ENCODE data around the gene COLEC11. TPM values are rescaled to one million over a fixed set of nuclear protein-coding genes. Genes with fewer than 3 reads are reported as not detected.

COLEC11 gene
- total RNA-seq, 3 donors from 2014 or later (not counting 1 experiment from before 2014, with no cell fraction given) = 0.61 TPM; not detected in 2

- TF ChIP-seq CTCF (IDR thresholded peaks at IDR 0.05) = no peak
- ATAC-seq (no peak), DNase-seq (no peak)
- H3K4me3 Mint-ChIP-seq = no peak overlapping the region
- Histone ChIP-seq H3K9me3 (ENCODE audit: control insufficient read depth, insufficient read depth, low read length) (no peaks in the 10 kb centered on the region), H3K36me3 (ENCODE audit: control insufficient read depth, insufficient read depth, low read length) (no peaks in the 10 kb centered on the region), H3K27ac (ENCODE audit: low read length) (no peak overlapping the region), H3K4me1 (ENCODE audit: control insufficient read depth, insufficient read depth, low read length) (no peaks in the 10 kb centered on the region), H3K4me3 (ENCODE audit: low read length) (no peak overlapping the region), H3K27me3 (ENCODE audit: control insufficient read depth, insufficient read depth, low read length) (no peaks in the 10 kb centered on the region)
- H3K27ac Mint-ChIP-seq = no peak overlapping the region
- no peaks in the 10 kb centered on the region for H3K4me1 Mint-ChIP-seq
- intact Hi-C loops (cut with micrococcal nuclease) = no loop called here
- no peaks in the 10 kb centered on the region for H3K36me3 Mint-ChIP-seq
- H3K27me3 Mint-ChIP-seq (ENCODE audit: low read depth in 2 of 2) = peaks cover 0 to 5% of the 10 kb centered on the region in 2 donors
- WGBS (ENCODE audit: insufficient coverage) = 90% methylated on average over 5 of the region's 5 CpGs
- H3K9me3 Mint-ChIP-seq = no peaks in the 10 kb centered on the region
Observed at GRCh38 chr2:3620834-3621233, 25.9 kb downstream of the COLEC11 start.

DNA sequence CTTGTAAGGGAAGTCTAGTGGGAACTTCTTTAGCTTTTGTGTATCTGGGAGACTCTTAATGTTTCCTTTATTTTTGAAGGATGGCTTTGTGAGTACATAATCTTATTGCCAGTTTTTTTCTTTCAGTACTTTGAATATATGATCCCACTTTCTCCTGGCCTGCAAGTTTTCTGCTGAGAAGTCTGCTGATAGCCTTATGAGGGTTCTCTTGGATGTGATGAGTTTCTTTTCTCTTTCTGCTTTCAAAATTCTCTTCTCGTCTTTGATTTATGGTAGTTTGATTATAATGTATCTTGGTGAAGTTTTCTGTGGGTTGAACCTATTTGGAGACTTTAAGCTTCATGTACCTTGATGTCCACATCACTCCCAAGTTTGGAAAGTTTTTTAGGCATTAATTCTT is 28.1 kb downstream of the COLEC11 start:
- H3K4me1 ChIP-seq (ENCODE audit: control insufficient read depth, insufficient read depth, low read length) = no peaks in the 10 kb centered on the region
- H3K27me3 ChIP-seq (ENCODE audit: control insufficient read depth, insufficient read depth, low read length) = no peaks in the 10 kb centered on the region
- DNase-seq (no peak), ATAC-seq (no peak)
- WGBS (ENCODE audit: insufficient coverage) = no CpG with 5 or more reads among the region's 1 CpG
- H3K4me1 Mint-ChIP-seq = no peaks in the 10 kb centered on the region
- peaks cover 0 to 5% of the 10 kb centered on the region in 2 donors for H3K27me3 Mint-ChIP-seq (ENCODE audit: low read depth in 2 of 2)
- no peaks in the 10 kb centered on the region for H3K9me3 Mint-ChIP-seq
- H3K9me3 ChIP-seq (ENCODE audit: control insufficient read depth, insufficient read depth, low read length) = no peaks in the 10 kb centered on the region
- no peak overlapping the region for H3K4me3 ChIP-seq (ENCODE audit: low read length)
- H3K27ac Mint-ChIP-seq = no peak overlapping the region
- intact Hi-C loops (cut with micrococcal nuclease) = no loop called here
- no peaks in the 10 kb centered on the region for H3K36me3 Mint-ChIP-seq
- no peak for TF ChIP-seq CTCF (IDR thresholded peaks at IDR 0.05)
- no peaks in the 10 kb centered on the region for H3K36me3 ChIP-seq (ENCODE audit: control insufficient read depth, insufficient read depth, low read length)
- H3K27ac ChIP-seq (ENCODE audit: low read length) = no peak overlapping the region
- no peak overlapping the region for H3K4me3 Mint-ChIP-seq

GRCh38 chr2:3624059-3624794 is 29.3 kb downstream of the COLEC11 start:
- no peak for TF ChIP-seq CTCF (IDR thresholded peaks at IDR 0.05)
- Mint-ChIP-seq H3K9me3 (no peaks in the 10 kb centered on the region), H3K27me3 (ENCODE audit: low read depth in 2 of 2) (peaks cover 0 to 5% of the 10 kb centered on the region in 2 donors), H3K4me1 (no peaks in the 10 kb centered on the region), H3K27ac (no peak overlapping the region), H3K36me3 (no peaks in the 10 kb centered on the region), H3K4me3 (no peak overlapping the region)
- H3K4me3 ChIP-seq (ENCODE audit: low read length) = no peak overlapping the region
- H3K27me3 ChIP-seq (ENCODE audit: control insufficient read depth, insufficient read depth, low read length) = no peaks in the 10 kb centered on the region
- no peaks in the 10 kb centered on the region for H3K4me1 ChIP-seq (ENCODE audit: control insufficient read depth, insufficient read depth, low read length)
- 88% methylated on average over 4 of the region's 4 CpGs for WGBS (ENCODE audit: insufficient coverage)
- intact Hi-C loops (cut with micrococcal nuclease) = no loop called here
- ATAC-seq = no peak
- no peak for DNase-seq
- H3K27ac ChIP-seq (ENCODE audit: low read length) = no peak overlapping the region
- H3K9me3 ChIP-seq (ENCODE audit: control insufficient read depth, insufficient read depth, low read length) = no peaks in the 10 kb centered on the region
- no peaks in the 10 kb centered on the region for H3K36me3 ChIP-seq (ENCODE audit: control insufficient read depth, insufficient read depth, low read length)

DNA sequence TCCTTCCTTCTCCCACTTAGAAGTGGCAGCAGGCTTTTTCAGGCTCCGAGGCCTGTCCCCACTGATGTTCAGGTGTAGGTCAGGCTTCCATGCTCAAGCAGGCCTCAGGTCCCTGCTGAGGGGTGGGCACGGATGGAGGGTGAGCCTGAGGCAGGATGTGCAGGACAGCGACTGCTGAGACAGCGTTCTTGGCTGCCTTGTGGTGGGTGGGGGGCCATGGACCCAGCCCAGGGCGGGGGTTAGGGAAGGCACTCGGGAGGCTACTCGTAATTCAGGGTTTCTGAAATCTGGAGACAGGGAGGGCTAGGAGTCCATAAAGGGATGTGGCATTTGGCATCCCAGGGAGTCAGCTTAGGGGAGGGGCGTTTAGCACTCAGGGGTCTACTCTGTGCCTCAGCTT is 30.3 kb downstream of the COLEC11 start:
- intact Hi-C loops (cut with micrococcal nuclease) = no loop called here
- H3K9me3 Mint-ChIP-seq = no peaks in the 10 kb centered on the region
- Histone ChIP-seq H3K36me3 (ENCODE audit: control insufficient read depth, insufficient read depth, low read length) (no peaks in the 10 kb centered on the region), H3K4me1 (ENCODE audit: control insufficient read depth, insufficient read depth, low read length) (no peaks in the 10 kb centered on the region), H3K27me3 (ENCODE audit: control insufficient read depth, insufficient read depth, low read length) (no peaks in the 10 kb centered on the region), H3K4me3 (ENCODE audit: low read length) (no peak overlapping the region), H3K9me3 (ENCODE audit: control insufficient read depth, insufficient read depth, low read length) (no peaks in the 10 kb centered on the region), H3K27ac (ENCODE audit: low read length) (no peak overlapping the region)
- WGBS (ENCODE audit: insufficient coverage) = 90% methylated on average over 8 of the region's 8 CpGs
- H3K36me3 Mint-ChIP-seq = no peaks in the 10 kb centered on the region
- no peaks in the 10 kb centered on the region for H3K4me1 Mint-ChIP-seq
- peaks cover 0 to 5% of the 10 kb centered on the region in 2 donors for H3K27me3 Mint-ChIP-seq (ENCODE audit: low read depth in 2 of 2)
- ATAC-seq = no peak
- TF ChIP-seq CTCF (IDR thresholded peaks at IDR 0.05) = no peak
- H3K27ac Mint-ChIP-seq = no peak overlapping the region
- no peak for DNase-seq
- no peak overlapping the region for H3K4me3 Mint-ChIP-seq

All from natural killer cell (primary cell).